ENCODE results near the gene LAMA2.

Gene LAMA2

GRCh38 chr6:128997880-128998279, 114.9 kb downstream of the LAMA2 start:
- no peak for TF ChIP-seq CTCF (IDR thresholded peaks at IDR 0.05; ENCODE audit: low read depth, low read length)
- H3K4me3 ChIP-seq (ENCODE audit: low read depth, low read length), result no peak overlapping the region
- no peaks in the 10 kb centered on the region for H3K27me3 ChIP-seq (ENCODE audit: insufficient read depth, low read depth, severe bottlenecking)

DNA sequence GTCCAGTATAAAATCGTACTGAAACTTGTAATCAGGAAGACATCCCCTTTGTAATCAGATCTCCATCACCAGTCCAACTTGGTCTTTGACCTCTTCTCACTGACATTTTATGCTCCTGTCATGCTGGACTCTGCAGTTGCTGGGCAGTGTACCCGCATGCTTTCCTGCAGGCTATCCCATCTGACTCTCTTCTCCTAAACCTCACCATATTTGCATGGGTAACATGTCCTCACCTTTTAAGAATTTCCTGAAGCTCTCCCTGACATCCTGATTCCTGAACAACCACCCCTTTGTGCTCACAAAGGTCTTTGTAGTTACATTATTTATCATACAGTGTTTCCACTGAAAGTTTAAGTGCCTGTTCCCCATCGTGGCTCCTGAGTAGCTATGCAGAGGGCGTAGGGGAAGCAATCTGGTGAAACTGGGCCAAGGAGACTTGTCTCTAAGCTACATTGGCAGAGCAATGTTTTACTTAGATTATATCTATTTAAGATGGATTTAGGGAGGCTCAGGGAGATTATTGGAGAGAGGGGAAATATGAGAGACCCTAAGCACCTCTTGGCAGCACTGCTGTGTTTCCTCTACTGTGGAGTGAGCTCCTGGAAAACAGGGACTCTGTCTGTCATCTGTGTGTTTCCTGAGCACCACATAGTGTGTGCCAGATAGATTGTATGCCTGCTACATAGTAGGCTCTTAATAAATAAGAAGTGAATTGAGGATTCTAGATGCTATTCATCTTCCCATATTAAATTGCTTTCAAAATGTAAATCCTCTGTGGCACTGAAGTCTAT, 124.0 kb downstream of the LAMA2 start:
- DNase-seq, result peak; percentile 47
- Histone ChIP-seq H3K27me3 (ENCODE audit: insufficient read depth, low read depth, severe bottlenecking) (no peaks in the 10 kb centered on the region), H3K27ac (peak overlapping the region; percentile 20), H3K36me3 (no peaks in the 10 kb centered on the region), H3K4me3 (ENCODE audit: low read depth, low read length) (no peak overlapping the region), H3K9me3 (ENCODE audit: severe bottlenecking) (no peaks in the 10 kb centered on the region)
- no peak for TF ChIP-seq CTCF (IDR thresholded peaks at IDR 0.05; ENCODE audit: low read depth, low read length)

More at GRCh38 chr6:128997880-128998279, 114.9 kb downstream of the LAMA2 start:
- no peaks in the 10 kb centered on the region for H3K9me3 ChIP-seq (ENCODE audit: severe bottlenecking)
- no peak overlapping the region for H3K27ac ChIP-seq
- H3K36me3 ChIP-seq, result no peaks in the 10 kb centered on the region
- no peak for DNase-seq

DNA sequence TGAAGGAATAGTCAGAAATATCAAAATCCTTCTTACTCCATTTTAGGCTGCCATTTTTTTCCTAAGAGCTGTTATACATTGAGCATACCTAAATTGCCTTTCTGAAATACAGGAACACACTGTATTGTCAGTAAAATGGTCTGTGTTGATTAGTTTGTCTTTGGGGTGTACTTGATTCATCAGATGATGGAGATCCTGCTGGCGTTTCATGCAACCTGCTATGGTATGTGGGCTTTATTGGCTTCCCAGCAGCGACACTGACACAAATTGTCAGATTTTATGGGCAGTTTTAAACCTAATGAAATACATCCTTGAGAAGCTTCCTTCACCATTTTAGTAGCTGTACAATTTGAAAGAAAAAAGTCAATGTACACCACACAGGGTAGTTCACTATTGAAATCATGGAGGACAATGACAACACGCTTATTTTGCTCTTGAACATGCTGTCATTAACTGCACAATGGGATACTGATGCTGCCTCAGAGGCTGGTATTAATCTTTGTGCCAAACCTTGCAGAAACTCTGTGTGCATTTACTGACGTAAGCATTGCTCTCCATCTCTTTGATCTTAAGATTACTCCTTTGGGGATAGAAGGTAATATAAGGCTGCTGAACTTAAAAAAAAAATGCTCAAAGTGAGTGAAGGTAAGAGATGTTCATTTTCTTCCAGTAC, 124.9 kb downstream of the LAMA2 start:
- no peak for DNase-seq
- Histone ChIP-seq H3K4me3 (ENCODE audit: low read depth, low read length) (no peak overlapping the region), H3K27me3 (ENCODE audit: insufficient read depth, low read depth, severe bottlenecking) (no peaks in the 10 kb centered on the region), H3K36me3 (no peaks in the 10 kb centered on the region), H3K27ac (no peak overlapping the region), H3K9me3 (ENCODE audit: severe bottlenecking) (no peaks in the 10 kb centered on the region)
- TF ChIP-seq CTCF (IDR thresholded peaks at IDR 0.05; ENCODE audit: low read depth, low read length), result no peak

GRCh38 chr6:129008591-129008990, 125.7 kb downstream of the LAMA2 start:
- no peaks in the 10 kb centered on the region for H3K27me3 ChIP-seq (ENCODE audit: insufficient read depth, low read depth, severe bottlenecking)
- H3K27ac ChIP-seq, result no peak overlapping the region
- no peaks in the 10 kb centered on the region for H3K9me3 ChIP-seq (ENCODE audit: severe bottlenecking)
- no peaks in the 10 kb centered on the region for H3K36me3 ChIP-seq
- H3K4me3 ChIP-seq (ENCODE audit: low read depth, low read length), result no peak overlapping the region
- no peak for TF ChIP-seq CTCF (IDR thresholded peaks at IDR 0.05; ENCODE audit: low read depth, low read length)
- no peak for DNase-seq

DNA sequence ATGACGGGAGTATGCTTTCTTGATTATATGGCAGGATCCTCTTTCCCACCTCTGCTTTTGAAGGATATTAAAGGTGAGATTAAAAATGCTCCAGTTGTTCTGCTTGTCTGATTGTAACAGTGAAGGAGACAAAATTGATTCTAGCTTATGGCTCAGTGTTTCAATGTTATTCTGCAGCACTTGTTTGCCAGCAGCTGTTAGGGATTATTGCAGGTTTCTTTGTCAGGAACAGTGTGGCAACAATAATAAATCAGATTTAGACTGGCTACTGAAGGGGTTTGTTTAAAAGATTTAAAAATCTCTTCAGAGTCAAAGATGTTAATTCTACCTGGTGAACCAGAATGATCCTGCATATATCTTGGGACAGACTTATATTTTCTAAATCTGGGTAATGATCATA, 126.9 kb downstream of the LAMA2 start:
- Histone ChIP-seq H3K4me3 (ENCODE audit: low read depth, low read length) (peak overlapping the region; percentile 19), H3K27ac (peak overlapping the region; percentile 67), H3K36me3 (no peaks in the 10 kb centered on the region), H3K9me3 (ENCODE audit: severe bottlenecking) (no peaks in the 10 kb centered on the region), H3K27me3 (ENCODE audit: insufficient read depth, low read depth, severe bottlenecking) (no peaks in the 10 kb centered on the region)
- DNase-seq, result peak; percentile 39
- TF ChIP-seq CTCF (IDR thresholded peaks at IDR 0.05; ENCODE audit: low read depth, low read length), result no peak

Measured in WERI-Rb-1 (cell line).